Endothelial cell of umbilical vein (primary cell): ENCODE data around the gene AKT1.

ENCODE experiments used
- POLR2A ChIP-seq: IDR thresholded peaks from 2 replicates; pipeline ENCODE4 v1.6.1; 2012; ENCODE audit warnings: low read depth, mild to moderate bottlenecking, control low read depth, low read length
- POLR2AphosphoS5 ChIP-seq: IDR thresholded peaks from 2 replicates; pipeline ENCODE4 v1.6.1; 2012; ENCODE audit warnings: low read depth, mild to moderate bottlenecking, control low read depth, low read length, moderate library complexity; ENCODE audit not compliant: insufficient read depth
- TF ChIP-seq, protein P1 (sequence below), 2 donors: IDR thresholded peaks; 1 replicate in 1 of 2; 2 replicates in 1 of 2; pipeline ENCODE4 v1.5.1; 2011; ENCODE audit warnings: low read length in 2 of 2, mild to moderate bottlenecking in 2 of 2, moderate library complexity in 2 of 2, control low read depth in 1 of 2, inconsistent platforms in 1 of 2, low read depth in 1 of 2; ENCODE audit not compliant: insufficient read depth in 1 of 2; ENCODE audit errors: extremely low read depth in 1 of 2

DNA sequence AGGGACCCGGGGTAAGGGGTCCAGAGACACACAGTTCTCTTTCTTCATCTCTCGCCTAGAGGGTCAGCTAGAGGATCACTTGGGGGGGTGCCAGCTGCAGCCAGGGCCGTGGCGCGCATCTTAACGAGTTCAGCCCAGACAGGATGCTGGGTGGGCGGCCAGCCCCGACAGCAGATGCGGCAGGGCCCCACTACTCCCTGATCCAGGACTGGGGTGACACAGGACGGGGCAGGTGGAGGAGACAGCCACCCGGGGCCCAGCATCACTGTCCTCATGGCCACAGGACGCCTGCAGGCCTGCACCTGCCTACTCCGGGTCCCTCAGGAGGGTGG lies 12.8 kb downstream of the AKT1 start:
- TF ChIP-seq, protein P1, sequence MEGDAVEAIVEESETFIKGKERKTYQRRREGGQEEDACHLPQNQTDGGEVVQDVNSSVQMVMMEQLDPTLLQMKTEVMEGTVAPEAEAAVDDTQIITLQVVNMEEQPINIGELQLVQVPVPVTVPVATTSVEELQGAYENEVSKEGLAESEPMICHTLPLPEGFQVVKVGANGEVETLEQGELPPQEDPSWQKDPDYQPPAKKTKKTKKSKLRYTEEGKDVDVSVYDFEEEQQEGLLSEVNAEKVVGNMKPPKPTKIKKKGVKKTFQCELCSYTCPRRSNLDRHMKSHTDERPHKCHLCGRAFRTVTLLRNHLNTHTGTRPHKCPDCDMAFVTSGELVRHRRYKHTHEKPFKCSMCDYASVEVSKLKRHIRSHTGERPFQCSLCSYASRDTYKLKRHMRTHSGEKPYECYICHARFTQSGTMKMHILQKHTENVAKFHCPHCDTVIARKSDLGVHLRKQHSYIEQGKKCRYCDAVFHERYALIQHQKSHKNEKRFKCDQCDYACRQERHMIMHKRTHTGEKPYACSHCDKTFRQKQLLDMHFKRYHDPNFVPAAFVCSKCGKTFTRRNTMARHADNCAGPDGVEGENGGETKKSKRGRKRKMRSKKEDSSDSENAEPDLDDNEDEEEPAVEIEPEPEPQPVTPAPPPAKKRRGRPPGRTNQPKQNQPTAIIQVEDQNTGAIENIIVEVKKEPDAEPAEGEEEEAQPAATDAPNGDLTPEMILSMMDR (IDR thresholded peaks at IDR 0.05; ENCODE audit: extremely low read depth in 1 of 2, insufficient read depth in 1 of 2, low read depth in 1 of 2, low read length in 2 of 2) = no peak
- no peak for TF ChIP-seq POLR2AphosphoS5
- no peak for TF ChIP-seq POLR2A
